Measurements from ENCODE around the gene C5orf24. TPM values are rescaled to one million over a fixed set of nuclear protein-coding genes. Genes with fewer than 3 reads are reported as not detected.

C5orf24 gene
- total and polyA plus RNA-seq, 2 donors (not counting 1 experiment from before 2014, with no cell fraction given): 13.0 to 38.2 TPM

DNA sequence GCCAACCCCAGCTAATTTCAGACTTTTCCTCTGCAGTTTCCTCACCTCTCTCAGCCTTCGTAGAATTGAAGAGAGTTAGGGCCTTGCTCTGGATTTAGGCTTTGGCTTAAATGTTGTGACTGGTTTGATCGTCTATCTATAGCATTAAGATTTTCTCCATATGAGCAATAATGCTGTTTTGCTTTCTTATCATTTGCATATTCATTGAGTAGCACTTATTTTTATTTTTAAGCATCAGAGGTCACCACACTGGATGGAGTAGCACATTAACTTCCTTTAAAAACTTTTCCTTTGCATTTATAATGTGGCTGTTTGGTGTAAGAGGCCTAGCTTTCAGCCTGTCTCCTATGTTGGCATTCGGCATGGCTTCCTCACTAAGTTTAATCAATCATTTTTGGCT is 46.5 kb downstream of the C5orf24 start:
- no peak overlapping the region for H3K4me3 ChIP-seq (ENCODE audit: control extremely low read depth in 1 of 5, extremely low read depth in 1 of 5, insufficient read depth in 1 of 5, low read depth in 2 of 5, low read length in 4 of 5)
- intact Hi-C loops (cut with micrococcal nuclease): no loop called here
- Mint-ChIP-seq H3K27ac (peak overlapping the region; percentile 38), H3K4me1 (peaks cover 21% of the 10 kb centered on the region), H3K27me3 (no peaks in the 10 kb centered on the region), H3K4me3 (no peak overlapping the region), H3K9me3 (ENCODE audit: insufficient read depth) (no peaks in the 10 kb centered on the region)
- H3K27me3 ChIP-seq (replicated peaks in 1 of 4; ENCODE audit: control extremely low read depth in 1 of 4, control insufficient read depth in 3 of 4, insufficient read depth in 4 of 4, low read length in 3 of 4): no peaks in the 10 kb centered on the region
- H4K20me1 ChIP-seq (ENCODE audit: control insufficient read depth, insufficient read depth, low read length, poor library complexity, severe bottlenecking): peaks cover 5% of the 10 kb centered on the region
- no peak for ATAC-seq (ENCODE audit: low read depth)
- H3K4me1 ChIP-seq (ENCODE audit: control insufficient read depth in 2 of 2, insufficient read depth in 2 of 2, low read length in 2 of 2): no peaks in the 10 kb centered on the region
- no CpG with 5 or more reads among the region's 3 CpGs for WGBS (ENCODE audit: insufficient coverage)
- peaks cover 6 to 51% of the 10 kb centered on the region in 2 experiments for H3K36me3 ChIP-seq (replicated peaks in 1 of 2; ENCODE audit: control extremely low read depth in 1 of 2, control insufficient read depth in 1 of 2, extremely low read depth in 1 of 2, insufficient read depth in 2 of 2, low read length in 1 of 2)
- CTCF ChIA-PET: interaction anchor here (0.5 to 0.8 kb wide), 3 partner anchors 9 to 306 kb away, joined by 3 to 5 read pairs (median 3); no protein-coding TSS in a partner anchor
- POLR2A ChIA-PET: no interaction called here
- no peak overlapping the region for H3K4me2 ChIP-seq (replicated peaks; ENCODE audit: low read depth, low read length, poor library complexity, severe bottlenecking)
- peak overlapping the region; percentile 8 for H3K9ac ChIP-seq (ENCODE audit: low read length)
- DNase-seq: no peak
- no peaks in the 10 kb centered on the region for H3K9me3 ChIP-seq (ENCODE audit: control extremely low read depth in 1 of 3, control insufficient read depth in 2 of 3, insufficient read depth in 1 of 3, low read length in 2 of 3)
- H2AFZ ChIP-seq (ENCODE audit: insufficient read depth, low read depth, low read length, poor library complexity, severe bottlenecking): no peak overlapping the region
- peaks cover 21% of the 10 kb centered on the region for H3K79me2 ChIP-seq (ENCODE audit: control insufficient read depth, insufficient read depth, low read length)
- TF ChIP-seq, protein P1, sequence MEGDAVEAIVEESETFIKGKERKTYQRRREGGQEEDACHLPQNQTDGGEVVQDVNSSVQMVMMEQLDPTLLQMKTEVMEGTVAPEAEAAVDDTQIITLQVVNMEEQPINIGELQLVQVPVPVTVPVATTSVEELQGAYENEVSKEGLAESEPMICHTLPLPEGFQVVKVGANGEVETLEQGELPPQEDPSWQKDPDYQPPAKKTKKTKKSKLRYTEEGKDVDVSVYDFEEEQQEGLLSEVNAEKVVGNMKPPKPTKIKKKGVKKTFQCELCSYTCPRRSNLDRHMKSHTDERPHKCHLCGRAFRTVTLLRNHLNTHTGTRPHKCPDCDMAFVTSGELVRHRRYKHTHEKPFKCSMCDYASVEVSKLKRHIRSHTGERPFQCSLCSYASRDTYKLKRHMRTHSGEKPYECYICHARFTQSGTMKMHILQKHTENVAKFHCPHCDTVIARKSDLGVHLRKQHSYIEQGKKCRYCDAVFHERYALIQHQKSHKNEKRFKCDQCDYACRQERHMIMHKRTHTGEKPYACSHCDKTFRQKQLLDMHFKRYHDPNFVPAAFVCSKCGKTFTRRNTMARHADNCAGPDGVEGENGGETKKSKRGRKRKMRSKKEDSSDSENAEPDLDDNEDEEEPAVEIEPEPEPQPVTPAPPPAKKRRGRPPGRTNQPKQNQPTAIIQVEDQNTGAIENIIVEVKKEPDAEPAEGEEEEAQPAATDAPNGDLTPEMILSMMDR (IDR thresholded peaks at IDR 0.05): no peak
- TF ChIP-seq EZH2 (IDR thresholded peaks at IDR 0.05; ENCODE audit: borderline replicate concordance, insufficient read depth, low read depth, low read length, poor library complexity, severe bottlenecking): no peak
- no peak overlapping the region for H3K27ac ChIP-seq (ENCODE audit: low read length in 2 of 2)

DNA sequence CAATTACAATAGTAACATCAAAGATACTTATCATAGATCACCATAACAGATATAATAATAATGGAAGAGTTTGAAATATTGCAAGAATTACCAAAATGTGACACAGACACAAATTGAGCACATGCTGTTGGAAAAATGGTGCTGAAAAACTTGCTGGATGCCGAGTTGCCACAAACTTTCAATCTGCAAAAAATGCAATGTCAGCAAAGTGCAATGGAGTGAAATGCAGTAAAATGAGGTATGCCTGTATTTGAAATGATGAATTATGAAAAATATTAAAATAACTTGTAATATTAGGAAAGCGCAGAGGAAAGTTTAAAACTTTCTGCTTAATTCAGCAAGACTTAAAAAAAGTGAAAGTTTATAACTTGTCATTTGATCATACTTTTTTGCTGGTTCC is 47.2 kb downstream of the C5orf24 start:
- no peaks in the 10 kb centered on the region for H3K4me1 ChIP-seq (ENCODE audit: control insufficient read depth in 2 of 2, insufficient read depth in 2 of 2, low read length in 2 of 2)
- intact Hi-C loops (cut with micrococcal nuclease): no loop called here
- H3K27me3 ChIP-seq (replicated peaks in 1 of 4; ENCODE audit: control extremely low read depth in 1 of 4, control insufficient read depth in 3 of 4, insufficient read depth in 4 of 4, low read length in 3 of 4): no peaks in the 10 kb centered on the region
- no peak overlapping the region for H3K4me2 ChIP-seq (replicated peaks; ENCODE audit: low read depth, low read length, poor library complexity, severe bottlenecking)
- peaks cover 16% of the 10 kb centered on the region for H3K79me2 ChIP-seq (ENCODE audit: control insufficient read depth, insufficient read depth, low read length)
- H3K9me3 ChIP-seq (ENCODE audit: control extremely low read depth in 1 of 3, control insufficient read depth in 2 of 3, insufficient read depth in 1 of 3, low read length in 2 of 3): no peaks in the 10 kb centered on the region
- no peak overlapping the region for H3K27ac ChIP-seq (ENCODE audit: low read length in 2 of 2)
- ATAC-seq (ENCODE audit: low read depth): no peak
- no peak for TF ChIP-seq EZH2 (IDR thresholded peaks at IDR 0.05; ENCODE audit: borderline replicate concordance, insufficient read depth, low read depth, low read length, poor library complexity, severe bottlenecking)
- TF ChIP-seq, protein P1 (IDR thresholded peaks at IDR 0.05): no peak
- peaks cover 5% of the 10 kb centered on the region for H4K20me1 ChIP-seq (ENCODE audit: control insufficient read depth, insufficient read depth, low read length, poor library complexity, severe bottlenecking)
- H3K9me3 Mint-ChIP-seq (ENCODE audit: insufficient read depth): no peaks in the 10 kb centered on the region
- no peak for DNase-seq
- H3K4me3 Mint-ChIP-seq: no peak overlapping the region
- peaks cover 18% of the 10 kb centered on the region for H3K4me1 Mint-ChIP-seq
- peak overlapping the region; percentile 38 for H3K27ac Mint-ChIP-seq
- WGBS (ENCODE audit: insufficient coverage): 100% methylated on average over 1 of the region's 2 CpGs
- H3K9ac ChIP-seq (ENCODE audit: low read length): peak overlapping the region; percentile 8
- CTCF ChIA-PET: no interaction called here
- POLR2A ChIA-PET: no interaction called here
- H3K4me3 ChIP-seq (ENCODE audit: control extremely low read depth in 1 of 5, extremely low read depth in 1 of 5, insufficient read depth in 1 of 5, low read depth in 2 of 5, low read length in 4 of 5): no peak overlapping the region
- H3K36me3 ChIP-seq (replicated peaks in 1 of 2; ENCODE audit: control extremely low read depth in 1 of 2, control insufficient read depth in 1 of 2, extremely low read depth in 1 of 2, insufficient read depth in 2 of 2, low read length in 1 of 2): peaks cover 8 to 49% of the 10 kb centered on the region in 2 experiments
- H2AFZ ChIP-seq (ENCODE audit: insufficient read depth, low read depth, low read length, poor library complexity, severe bottlenecking): no peak overlapping the region
- H3K27me3 Mint-ChIP-seq: no peaks in the 10 kb centered on the region
